ENCODE measurements around the gene EGLN2.
"Not testable (repeated sequence)": the region's sequence is repeated elsewhere in the genome, so short reads cannot be mapped to it uniquely, and the experiment has no call there.

The EGLN2 gene

GRCh38 chr19:40798683-40799557 is at the start of gene EGLN2:
EGLN2 (plus strand) TSS chr19:40799191; CDS start chr19:40800573, 1,382 bp downstream.
- DNase-seq (ENCODE audit: low read depth), result peak; percentile 100

GRCh38 chr19:40750058-40750873 is 48.7 kb upstream of the EGLN2 start, which contains the start of gene ACTMAP:
ACTMAP (minus strand) TSS chr19:40750477; CDS start chr19:40749803, 674 bp downstream.
- peak; percentile 99 for DNase-seq (ENCODE audit: low read depth)

GRCh38 chr19:40750874-40751537 is 48.0 kb upstream of the EGLN2 start, which contains the start of gene SNRPA:
SNRPA (plus strand) TSS chr19:40751203; CDS start chr19:40751409, 206 bp downstream.
- peak; percentile 93 for DNase-seq (ENCODE audit: low read depth)

GRCh38 chr19:40752257-40752781 is 46.7 kb upstream of the EGLN2 start:
- no peak for DNase-seq (ENCODE audit: low read depth)

GRCh38 chr19:40754611-40755247 is 44.3 kb upstream of the EGLN2 start:
- no peak for DNase-seq (ENCODE audit: low read depth)

GRCh38 chr19:40755248-40755624 is 43.8 kb upstream of the EGLN2 start:
- DNase-seq (ENCODE audit: low read depth), result no peak

GRCh38 chr19:40755791-40756190 is 43.2 kb upstream of the EGLN2 start:
- no peak for DNase-seq (ENCODE audit: low read depth)

GRCh38 chr19:40756502-40757110 is 42.4 kb upstream of the EGLN2 start:
- peak; percentile 15 for DNase-seq (ENCODE audit: low read depth)

GRCh38 chr19:40758491-40758890 is 40.5 kb upstream of the EGLN2 start:
- no peak for DNase-seq (ENCODE audit: low read depth)

GRCh38 chr19:40759352-40759751 is 39.6 kb upstream of the EGLN2 start:
- DNase-seq (ENCODE audit: low read depth), result no peak

- DNase-seq (ENCODE audit: low read depth), result no peak
Observed at GRCh38 chr19:40762754-40763470, 36.1 kb upstream of the EGLN2 start.

GRCh38 chr19:40763526-40763925 is 35.5 kb upstream of the EGLN2 start:
- DNase-seq (ENCODE audit: low read depth), result no peak

- no peak for DNase-seq (ENCODE audit: low read depth)
Observed at GRCh38 chr19:40763963-40764362, 35.0 kb upstream of the EGLN2 start.

GRCh38 chr19:40766385-40766784 is 32.6 kb upstream of the EGLN2 start:
- not testable (repeated sequence) for DNase-seq (ENCODE audit: low read depth)

- no peak for DNase-seq (ENCODE audit: low read depth)
Observed at GRCh38 chr19:40768869-40769268, 30.1 kb upstream of the EGLN2 start.

- not testable (repeated sequence) for DNase-seq (ENCODE audit: low read depth)
Observed at GRCh38 chr19:40771101-40771862, 27.7 kb upstream of the EGLN2 start.

GRCh38 chr19:40774916-40775631 is 23.9 kb upstream of the EGLN2 start, which contains the start of gene MIA:
MIA (plus strand) TSS chr19:40775521; CDS start chr19:40775543, 22 bp downstream.
- DNase-seq (ENCODE audit: low read depth), result no peak

- DNase-seq (ENCODE audit: low read depth), result no peak
Observed at GRCh38 chr19:40775632-40776022, 23.4 kb upstream of the EGLN2 start.

- no peak for DNase-seq (ENCODE audit: low read depth)
Observed at GRCh38 chr19:40776364-40776763, 22.6 kb upstream of the EGLN2 start.
